ES-I3 (cell line): ENCODE results near the gene NOTCH3.

Source experiments
- H3K36me3 ChIP-seq: 2 replicates; pipeline ENCODE4 v1.6.1; 2013; ENCODE audit warnings: mild to moderate bottlenecking, low read length, control low read depth, moderate library complexity; ENCODE audit not compliant: insufficient read depth
- H3K4me1 ChIP-seq: 2 replicates; pipeline ENCODE4 v1.6.1; 2013; ENCODE audit warnings: mild to moderate bottlenecking, control low read depth, low read length; ENCODE audit not compliant: insufficient read depth
- H3K9ac ChIP-seq: 2 replicates; pipeline ENCODE4 v1.6.1; 2013; ENCODE audit warnings: low read depth, mild to moderate bottlenecking, low read length, moderate library complexity
- H3K9me3 ChIP-seq: 2 replicates; pipeline ENCODE4 v1.6.1; 2013; ENCODE audit warnings: mild to moderate bottlenecking, low read length, moderate library complexity; ENCODE audit not compliant: control insufficient read depth, insufficient read depth

The NOTCH3 gene

GRCh38 chr19:15241259-15241910 is 40.6 kb upstream of the NOTCH3 start:
- Histone ChIP-seq H3K4me1 (no peaks in the 10 kb centered on the region), H3K36me3 (peaks cover 27% of the 10 kb centered on the region), H3K9ac (no peak overlapping the region), H3K9me3 (no peaks in the 10 kb centered on the region)

- no peak overlapping the region for H3K9ac ChIP-seq
- H3K4me1 ChIP-seq, result no peaks in the 10 kb centered on the region
- H3K36me3 ChIP-seq, result peaks cover 24% of the 10 kb centered on the region
- H3K9me3 ChIP-seq, result no peaks in the 10 kb centered on the region
These were observed 39.7 kb upstream of the NOTCH3 start for GRCh38 chr19:15240515-15240914.

GRCh38 chr19:15239337-15239949 is 38.6 kb upstream of the NOTCH3 start:
- H3K9me3 ChIP-seq, result no peaks in the 10 kb centered on the region
- H3K36me3 ChIP-seq, result peaks cover 16% of the 10 kb centered on the region
- no peaks in the 10 kb centered on the region for H3K4me1 ChIP-seq
- no peak overlapping the region for H3K9ac ChIP-seq

GRCh38 chr19:15238639-15239155 is 37.9 kb upstream of the NOTCH3 start:
- Histone ChIP-seq H3K4me1 (no peaks in the 10 kb centered on the region), H3K36me3 (peaks cover 12% of the 10 kb centered on the region), H3K9me3 (no peaks in the 10 kb centered on the region), H3K9ac (no peak overlapping the region)

GRCh38 chr19:15237759-15238638 is 37.2 kb upstream of the NOTCH3 start:
- Histone ChIP-seq H3K36me3 (peaks cover 8% of the 10 kb centered on the region), H3K4me1 (no peaks in the 10 kb centered on the region), H3K9ac (no peak overlapping the region), H3K9me3 (no peaks in the 10 kb centered on the region)

- no peaks in the 10 kb centered on the region for H3K9me3 ChIP-seq
- no peaks in the 10 kb centered on the region for H3K4me1 ChIP-seq
- H3K9ac ChIP-seq, result no peak overlapping the region
- H3K36me3 ChIP-seq, result peaks cover 8% of the 10 kb centered on the region
These were observed 36.1 kb upstream of the NOTCH3 start for GRCh38 chr19:15236886-15237285.

GRCh38 chr19:15235781-15236180 is 35.0 kb upstream of the NOTCH3 start:
- H3K4me1 ChIP-seq, result 0 out of 2 replicates have a peak, but pooled peaks cover 5% of the 10 kb centered on the region
- H3K9ac ChIP-seq, result no peak overlapping the region
- H3K9me3 ChIP-seq, result no peaks in the 10 kb centered on the region
- peaks cover 8% of the 10 kb centered on the region for H3K36me3 ChIP-seq

- H3K9ac ChIP-seq, result no peak overlapping the region
These were observed 33.8 kb upstream of the NOTCH3 start for GRCh38 chr19:15234431-15235130.

GRCh38 chr19:15231271-15231670 is 30.5 kb upstream of the NOTCH3 start:
- H3K9me3 ChIP-seq, result no peaks in the 10 kb centered on the region
- peak overlapping the region; percentile 73 for H3K9ac ChIP-seq
- 0 out of 2 replicates have a peak, but pooled peaks cover 5% of the 10 kb centered on the region for H3K4me1 ChIP-seq
- H3K36me3 ChIP-seq, result no peaks in the 10 kb centered on the region; the same call in 1 of the 2 replicates

More at GRCh38 chr19:15234431-15235130, 33.8 kb upstream of the NOTCH3 start:
- Histone ChIP-seq H3K9me3 (no peaks in the 10 kb centered on the region), H3K36me3 (peaks cover 8% of the 10 kb centered on the region), H3K4me1 (0 out of 2 replicates have a peak, but pooled peaks cover 5% of the 10 kb centered on the region)

GRCh38 chr19:15227261-15227660 is 26.5 kb upstream of the NOTCH3 start:
- Histone ChIP-seq H3K36me3 (no peaks in the 10 kb centered on the region; the same call in 1 of the 2 replicates), H3K4me1 (peaks cover 5% of the 10 kb centered on the region; the same call in 1 of the 2 replicates), H3K9me3 (no peaks in the 10 kb centered on the region), H3K9ac (no peak overlapping the region)

- no peaks in the 10 kb centered on the region for H3K9me3 ChIP-seq
- no peak overlapping the region for H3K9ac ChIP-seq
- H3K4me1 ChIP-seq, result no peaks in the 10 kb centered on the region; the same call in 1 of the 2 replicates
- no peaks in the 10 kb centered on the region; the same call in 1 of the 2 replicates for H3K36me3 ChIP-seq
These were observed 25.0 kb upstream of the NOTCH3 start for GRCh38 chr19:15225760-15226159.

GRCh38 chr19:15223649-15224361 is 23.0 kb upstream of the NOTCH3 start:
- H3K9ac ChIP-seq, result peak overlapping the region; percentile 83; the same call in 1 of the 2 replicates
- H3K36me3 ChIP-seq, result no peaks in the 10 kb centered on the region; the same call in 1 of the 2 replicates
- H3K4me1 ChIP-seq, result no peaks in the 10 kb centered on the region; the same call in 1 of the 2 replicates
- no peaks in the 10 kb centered on the region for H3K9me3 ChIP-seq
